ENCODE measurements around the gene PIP4K2A.
A peak's percentile ranks its signal among the peaks of the same experiment; 100 is the strongest.

GRCh38 chr10:22685926-22686325 lies 28.5 kb downstream of the PIP4K2A start:
- no peak for TF ChIP-seq TBL1XR1 (IDR thresholded peaks at IDR 0.05; ENCODE audit: borderline replicate concordance, low read length, partially characterized antibody)
- TF ChIP-seq SP1 (IDR thresholded peaks at IDR 0.05), result no peak
- TF ChIP-seq SP1 (CRISPR knock-in tag; IDR thresholded peaks at IDR 0.05), result no peak
- no peak for TF ChIP-seq CREB1 (IDR thresholded peaks at IDR 0.05)
- no peak for TF ChIP-seq CREB1 (CRISPR knock-in tag; IDR thresholded peaks at IDR 0.05)
- no peak for TF ChIP-seq STAT5B (CRISPR knock-in tag; IDR thresholded peaks at IDR 0.05)
- TF ChIP-seq POLR2AphosphoS5 (IDR thresholded peaks at IDR 0.05; ENCODE audit: low read depth, low read length), result no peak
- no peak for TF ChIP-seq MLXIP (CRISPR knock-in tag; IDR thresholded peaks at IDR 0.05; ENCODE audit: borderline replicate concordance)
- TF ChIP-seq SRSF4 (IDR thresholded peaks at IDR 0.05; ENCODE audit: low read depth, low read length, poor library complexity, severe bottlenecking), result no peak
- peak; percentile 72 to 78 for TF ChIP-seq MAFK (conservative IDR thresholded peaks at IDR 0.05 in 1 of 2, IDR thresholded peaks at IDR 0.05 in 1 of 2; ENCODE audit: low read length in 2 of 2)
- no peak for TF ChIP-seq ZNF101 (CRISPR knock-in tag; IDR thresholded peaks at IDR 0.05; ENCODE audit: borderline replicate concordance, low read depth)
- no peak for TF ChIP-seq USF2 (IDR thresholded peaks at IDR 0.05; ENCODE audit: low read depth, low read length)
- TF ChIP-seq USF2 (CRISPR knock-in tag; IDR thresholded peaks at IDR 0.05; ENCODE audit: borderline replicate concordance), result no peak
- TF ChIP-seq DDIT3 (CRISPR knock-in tag; IDR thresholded peaks at IDR 0.05), result no peak
